Endodermal cell (in vitro differentiated cells): ENCODE measurements around the gene PRXL2B. TPM values are rescaled to one million over a fixed set of nuclear protein-coding genes. Genes with fewer than 3 reads are reported as not detected.
"Not testable (repeated sequence)": the region's sequence is repeated elsewhere in the genome, so short reads cannot be mapped to it uniquely, and the experiment has no call there.

Experiments used
- DNase-seq: peaks from one replicate; pipeline ENCODE4 v3.0.0-alpha.2; 2017
- H3K27ac ChIP-seq: 2 replicates; pipeline ENCODE4 v1.5.1; 2013; ENCODE audit warnings: mild to moderate bottlenecking, low read depth, low read length, moderate library complexity
- H3K27me3 ChIP-seq: 2 replicates; pipeline ENCODE4 v1.6.1; 2013; ENCODE audit warnings: mild to moderate bottlenecking, low read length, moderate library complexity; ENCODE audit not compliant: insufficient read depth, control insufficient read depth, poor library complexity, severe bottlenecking
- H3K36me3 ChIP-seq: 2 replicates; pipeline ENCODE4 v1.7.0; 2013; ENCODE audit warnings: mild to moderate bottlenecking, low read length, moderate library complexity; ENCODE audit not compliant: control insufficient read depth, insufficient read depth
- H3K4me1 ChIP-seq: one replicate; pipeline ENCODE4 v1.7.0; 2013; ENCODE audit warnings: low read length; ENCODE audit not compliant: control insufficient read depth, insufficient read depth
- H3K4me3 ChIP-seq: 2 replicates; pipeline ENCODE4 v1.5.1; 2013; ENCODE audit warnings: mild to moderate bottlenecking, low read length, moderate library complexity
- H3K9ac ChIP-seq: 2 replicates; pipeline ENCODE4 v1.6.1; 2013; ENCODE audit warnings: mild to moderate bottlenecking, low read length, moderate library complexity; ENCODE audit not compliant: poor library complexity, severe bottlenecking; ENCODE audit errors: extremely low read depth
- H3K9me3 ChIP-seq: 2 replicates; pipeline ENCODE4 v1.6.1; 2013; ENCODE audit warnings: mild to moderate bottlenecking, low read length, moderate library complexity; ENCODE audit not compliant: control insufficient read depth
- H3K27ac Mint-ChIP-seq: 2 replicates; pipeline ENCODE4 v1.8.0; 2020; ENCODE audit warnings: mixed read lengths
- H3K27me3 Mint-ChIP-seq: 2 replicates; pipeline ENCODE4 v1.8.0; 2021; ENCODE audit warnings: mild to moderate bottlenecking, mixed read lengths; ENCODE audit not compliant: insufficient read depth
- H3K36me3 Mint-ChIP-seq: 2 replicates; pipeline ENCODE4 v1.8.0; 2020; ENCODE audit warnings: low read depth, mixed read lengths
- H3K4me1 Mint-ChIP-seq: 2 replicates; pipeline ENCODE4 v1.8.0; 2020; ENCODE audit warnings: mixed read lengths
- H3K4me3 Mint-ChIP-seq: 2 replicates; pipeline ENCODE4 v1.8.0; 2020; ENCODE audit warnings: mild to moderate bottlenecking, moderate library complexity, mixed read lengths
- H3K9me3 Mint-ChIP-seq: 2 replicates; pipeline ENCODE4 v1.8.0; 2020; ENCODE audit warnings: mild to moderate bottlenecking, mixed read lengths
- WGBS, 2 experiments: methylation state at CpG; one replicate each; pipeline versions ENCODE4 v1.1.5 to v1.1.7; 2013; ENCODE audit warnings: missing lambda C conversion rate in 2 of 2, mixed read lengths in 1 of 2; ENCODE audit not compliant: insufficient coverage in 1 of 2, insufficient read length in 1 of 2; 5-methylcytosine and 5-hydroxymethylcytosine counted together
- total RNA-seq, 2 donors: library from RNA; stranded (reverse); fragmentation: NEBNext Ultra II Directional in 1 of 2; extraction: Animal tissue kit (Norgen Biotek cat#: 25700) in 1 of 2; gene quantifications; 2 replicates in 1 of 2; 3 replicates in 1 of 2; pipeline ENCODE4 v1.2.1, GENCODE V29; 2021
- TF ChIP-seq, protein P1 (sequence below): fragments of 200-600 bp; sonication (generic); conservative IDR thresholded peaks from 2 replicates; pipeline ENCODE4 v1.5.0; 2021; ENCODE audit warnings: antibody characterized with exemption, mild to moderate bottlenecking

The PRXL2B gene
- total RNA-seq, 2 donors from 2014 or later, result 33.4 to 34.4 TPM

DNA sequence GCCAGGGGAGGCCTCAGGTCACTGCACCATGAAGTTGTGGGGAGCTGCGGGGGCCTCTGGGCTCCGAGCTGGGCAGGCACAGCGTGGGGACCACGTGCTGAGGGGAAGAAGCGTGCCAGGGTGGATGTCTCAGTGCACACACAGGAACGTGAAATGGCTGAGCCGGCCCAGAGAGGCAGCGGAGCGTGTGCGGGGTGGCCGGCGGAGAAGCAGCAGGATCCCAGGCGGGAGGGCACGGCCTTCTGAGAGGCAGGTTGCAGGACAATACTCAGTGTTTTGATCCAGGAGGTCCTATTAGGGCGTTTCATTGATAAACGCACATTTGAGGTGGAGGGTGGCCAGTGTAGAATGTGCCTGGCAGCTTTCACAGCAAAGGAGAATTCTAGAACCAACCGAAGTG is 17.5 kb upstream of the PRXL2B start:
- WGBS, 2 experiments, result 92 to 95% methylated on average over 14 to 16 of the region's 17 CpGs

DNA sequence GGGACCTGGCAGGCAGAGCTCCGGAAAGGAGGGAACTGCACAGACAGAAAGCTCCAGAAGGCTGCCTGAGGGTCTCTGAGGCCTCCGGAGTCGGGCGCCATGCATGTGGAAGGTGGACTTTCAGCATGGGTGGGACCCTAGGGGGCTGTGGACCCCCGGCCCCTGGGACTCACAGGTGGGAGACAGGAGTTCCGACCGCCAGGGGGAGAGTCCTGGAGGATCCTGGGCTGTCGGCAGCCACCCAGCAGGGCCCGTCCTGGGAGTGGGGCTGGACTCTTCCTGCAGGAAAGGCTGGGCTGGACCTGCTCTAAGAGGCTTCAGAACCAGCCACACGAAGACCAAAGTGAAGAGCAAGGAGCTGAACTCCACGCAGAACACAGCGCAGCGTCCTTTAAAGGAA is 16.9 kb upstream of the PRXL2B start:
- not testable (repeated sequence) for H3K9ac ChIP-seq, H3K27ac ChIP-seq, H3K27me3 Mint-ChIP-seq, H3K27me3 ChIP-seq, H3K27ac Mint-ChIP-seq, H3K36me3 ChIP-seq, H3K4me1 Mint-ChIP-seq, DNase-seq, H3K4me3 Mint-ChIP-seq, H3K9me3 ChIP-seq, H3K36me3 Mint-ChIP-seq, H3K9me3 Mint-ChIP-seq, H3K4me1 ChIP-seq, H3K4me3 ChIP-seq
- WGBS, 2 experiments, result 84% methylated on average over 9 to 13 of the region's 13 CpGs

More for the DNA sequence above, 17.5 kb upstream of the PRXL2B start:
- H3K4me3 Mint-ChIP-seq, result no peak overlapping the region
- no peaks in the 10 kb centered on the region for H3K4me1 ChIP-seq
- no peak overlapping the region for H3K27ac Mint-ChIP-seq
- no peak overlapping the region for H3K4me3 ChIP-seq
- peaks cover 8% of the 10 kb centered on the region for H3K27me3 Mint-ChIP-seq
- no peaks in the 10 kb centered on the region for H3K36me3 Mint-ChIP-seq
- H3K27ac ChIP-seq, result no peak overlapping the region
- H3K36me3 ChIP-seq, result no peaks in the 10 kb centered on the region
- H3K9me3 Mint-ChIP-seq, result peaks cover 8% of the 10 kb centered on the region
- no peaks in the 10 kb centered on the region for H3K4me1 Mint-ChIP-seq
- TF ChIP-seq, protein P1, sequence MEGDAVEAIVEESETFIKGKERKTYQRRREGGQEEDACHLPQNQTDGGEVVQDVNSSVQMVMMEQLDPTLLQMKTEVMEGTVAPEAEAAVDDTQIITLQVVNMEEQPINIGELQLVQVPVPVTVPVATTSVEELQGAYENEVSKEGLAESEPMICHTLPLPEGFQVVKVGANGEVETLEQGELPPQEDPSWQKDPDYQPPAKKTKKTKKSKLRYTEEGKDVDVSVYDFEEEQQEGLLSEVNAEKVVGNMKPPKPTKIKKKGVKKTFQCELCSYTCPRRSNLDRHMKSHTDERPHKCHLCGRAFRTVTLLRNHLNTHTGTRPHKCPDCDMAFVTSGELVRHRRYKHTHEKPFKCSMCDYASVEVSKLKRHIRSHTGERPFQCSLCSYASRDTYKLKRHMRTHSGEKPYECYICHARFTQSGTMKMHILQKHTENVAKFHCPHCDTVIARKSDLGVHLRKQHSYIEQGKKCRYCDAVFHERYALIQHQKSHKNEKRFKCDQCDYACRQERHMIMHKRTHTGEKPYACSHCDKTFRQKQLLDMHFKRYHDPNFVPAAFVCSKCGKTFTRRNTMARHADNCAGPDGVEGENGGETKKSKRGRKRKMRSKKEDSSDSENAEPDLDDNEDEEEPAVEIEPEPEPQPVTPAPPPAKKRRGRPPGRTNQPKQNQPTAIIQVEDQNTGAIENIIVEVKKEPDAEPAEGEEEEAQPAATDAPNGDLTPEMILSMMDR, result no peak
- no peaks in the 10 kb centered on the region for H3K27me3 ChIP-seq
- no peaks in the 10 kb centered on the region for H3K9me3 ChIP-seq
- DNase-seq, result no peak
- H3K9ac ChIP-seq, result no peak overlapping the region

DNA sequence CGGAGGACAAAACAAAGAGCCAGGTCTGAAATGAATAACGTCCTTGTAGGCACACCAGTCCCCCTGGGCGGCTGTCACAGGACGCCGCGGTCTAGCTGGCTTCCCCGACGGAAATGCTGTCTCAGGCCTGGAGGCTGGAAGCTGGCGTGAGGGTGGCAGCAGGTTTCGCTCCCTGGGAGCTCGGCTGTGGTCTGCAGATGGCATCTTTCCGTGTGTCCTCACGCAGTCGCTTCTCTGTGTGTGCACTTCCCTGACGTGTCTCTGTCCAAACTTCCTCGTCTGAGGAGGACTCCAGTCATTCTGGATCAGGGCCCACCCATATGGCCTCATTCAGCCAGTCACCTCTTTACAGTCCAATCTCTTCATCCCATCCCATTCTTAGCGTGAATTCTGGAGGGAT is 16.2 kb upstream of the PRXL2B start:
- no peaks in the 10 kb centered on the region for H3K9me3 ChIP-seq
- H3K9ac ChIP-seq, result no peak overlapping the region
- no peaks in the 10 kb centered on the region for H3K4me1 ChIP-seq
- no peaks in the 10 kb centered on the region for H3K36me3 ChIP-seq
- H3K9me3 Mint-ChIP-seq, result peaks cover 8% of the 10 kb centered on the region
- no peaks in the 10 kb centered on the region for H3K36me3 Mint-ChIP-seq
- no peak for DNase-seq
- 91 to 97% methylated on average over 16 to 17 of the region's 17 CpGs for WGBS, 2 experiments
- no peaks in the 10 kb centered on the region for H3K27me3 ChIP-seq
- no peaks in the 10 kb centered on the region for H3K4me1 Mint-ChIP-seq
- H3K27ac ChIP-seq, result no peak overlapping the region
- TF ChIP-seq, protein P1, result no peak
- peaks cover 8% of the 10 kb centered on the region for H3K27me3 Mint-ChIP-seq
- H3K4me3 ChIP-seq, result no peak overlapping the region
- no peak overlapping the region for H3K27ac Mint-ChIP-seq
- H3K4me3 Mint-ChIP-seq, result no peak overlapping the region

DNA sequence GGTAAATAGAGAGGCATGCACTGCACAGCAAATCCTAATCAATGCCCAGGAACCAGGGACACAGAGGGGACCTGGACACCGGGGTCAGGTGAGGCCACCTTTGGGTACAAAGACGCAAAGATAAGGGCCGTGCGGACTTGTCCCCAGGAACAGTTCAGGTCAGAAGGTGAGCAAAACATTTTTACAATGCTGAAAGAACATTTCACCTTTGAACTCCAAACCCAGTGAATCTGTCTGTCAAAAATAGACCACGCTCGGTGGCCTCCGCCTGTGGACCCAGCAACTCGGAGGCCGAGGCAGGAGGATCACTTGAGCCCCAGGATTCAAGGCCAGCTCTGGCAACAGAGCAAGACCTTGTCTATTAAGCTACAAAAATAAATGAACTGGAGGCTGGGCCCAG is 15.2 kb upstream of the PRXL2B start:
- Mint-ChIP-seq H3K4me3 (no peak overlapping the region), H3K9me3 (peaks cover 8% of the 10 kb centered on the region), H3K4me1 (no peaks in the 10 kb centered on the region), H3K27ac (no peak overlapping the region), H3K27me3 (peaks cover 8% of the 10 kb centered on the region), H3K36me3 (no peaks in the 10 kb centered on the region)
- no peak overlapping the region for H3K9ac ChIP-seq
- no peaks in the 10 kb centered on the region for H3K9me3 ChIP-seq
- no peak for DNase-seq
- no peak overlapping the region for H3K27ac ChIP-seq
- no peaks in the 10 kb centered on the region for H3K27me3 ChIP-seq
- H3K4me3 ChIP-seq, result no peak overlapping the region
- no peaks in the 10 kb centered on the region for H3K4me1 ChIP-seq
- WGBS, 2 experiments, result 92 to 95% methylated on average over 9 of the region's 9 CpGs
- H3K36me3 ChIP-seq, result no peaks in the 10 kb centered on the region
- TF ChIP-seq, protein P1, result no peak
